Parathyroid adenoma (tissue), 2 donors: ENCODE results near the gene HS6ST2.

Experiments used
- H2AFZ ChIP-seq: fragments of 300-600 bp; sonication (generic); one replicate; pipeline ENCODE4 v1.7.0; 2017; ENCODE audit warnings: antibody characterized with exemption, mild to moderate bottlenecking
- H3K27ac ChIP-seq: fragments of 300-600 bp; sonication (generic); one replicate; pipeline ENCODE4 v1.7.0; 2017
- H3K27me3 ChIP-seq: fragments of 300-600 bp; sonication (generic); one replicate; pipeline ENCODE4 v1.7.0; 2017; ENCODE audit warnings: low read length; ENCODE audit not compliant: control insufficient read depth, insufficient read depth
- H3K36me3 ChIP-seq: fragments of 300-600 bp; sonication (generic); one replicate; pipeline ENCODE4 v1.7.0; 2017; ENCODE audit warnings: low read length; ENCODE audit not compliant: control insufficient read depth, insufficient read depth
- H3K4me1 ChIP-seq: fragments of 300-600 bp; sonication (generic); one replicate; pipeline ENCODE4 v1.7.0; 2017; ENCODE audit warnings: control low read depth
- H3K4me2 ChIP-seq: fragments of 300-600 bp; sonication (generic); one replicate; pipeline ENCODE4 v1.7.0; 2017; ENCODE audit warnings: low read length
- H3K4me3 ChIP-seq: fragments of 300-600 bp; sonication (generic); one replicate; pipeline ENCODE4 v1.7.0; 2017; ENCODE audit warnings: low read depth, low read length
- H3K79me2 ChIP-seq: fragments of 300-600 bp; sonication (generic); one replicate; pipeline ENCODE4 v1.7.0; 2017; ENCODE audit warnings: control low read depth
- H3K9ac ChIP-seq: fragments of 300-600 bp; sonication (generic); one replicate; pipeline ENCODE4 v1.7.0; 2017; ENCODE audit warnings: mild to moderate bottlenecking
- H3K9me3 ChIP-seq: fragments of 300-600 bp; sonication (generic); one replicate; pipeline ENCODE4 v1.7.0; 2017; ENCODE audit warnings: low read length; ENCODE audit not compliant: control insufficient read depth
- CTCF ChIP-seq: fragments of 300-600 bp; sonication (generic); IDR thresholded peaks from one replicate; pipeline ENCODE4 v1.7.0; 2017; ENCODE audit warnings: antibody characterized with exemption, mild to moderate bottlenecking
- donor health status: primary hyperparathyroidism.

The HS6ST2 gene

GRCh38 chrX:132834741-132835140, 123.7 kb downstream of the HS6ST2 start:
- Histone ChIP-seq H3K36me3 (no peaks in the 10 kb centered on the region), H3K79me2 (no peaks in the 10 kb centered on the region), H3K9me3 (no peaks in the 10 kb centered on the region), H3K27ac (no peak overlapping the region), H3K4me2 (no peak overlapping the region), H3K27me3 (no peaks in the 10 kb centered on the region), H3K4me3 (no peak overlapping the region), H3K4me1 (no peaks in the 10 kb centered on the region), H2AFZ (no peak overlapping the region), H3K9ac (no peak overlapping the region)
- no peak for TF ChIP-seq CTCF

GRCh38 chrX:132834109-132834508, 124.3 kb downstream of the HS6ST2 start:
- no peaks in the 10 kb centered on the region for H3K9me3 ChIP-seq
- H3K27ac ChIP-seq = no peak overlapping the region
- H3K27me3 ChIP-seq = no peaks in the 10 kb centered on the region
- H3K4me2 ChIP-seq = no peak overlapping the region
- H3K36me3 ChIP-seq = no peaks in the 10 kb centered on the region
- H3K79me2 ChIP-seq = no peaks in the 10 kb centered on the region
- no peak overlapping the region for H2AFZ ChIP-seq
- no peak overlapping the region for H3K9ac ChIP-seq
- TF ChIP-seq CTCF = no peak
- no peaks in the 10 kb centered on the region for H3K4me1 ChIP-seq
- H3K4me3 ChIP-seq = no peak overlapping the region

- Histone ChIP-seq H3K27ac (no peak overlapping the region), H3K9ac (no peak overlapping the region), H3K4me3 (no peak overlapping the region), H3K9me3 (no peaks in the 10 kb centered on the region), H3K27me3 (no peaks in the 10 kb centered on the region), H3K79me2 (no peaks in the 10 kb centered on the region), H3K36me3 (no peaks in the 10 kb centered on the region), H3K4me2 (no peak overlapping the region), H2AFZ (no peak overlapping the region), H3K4me1 (no peaks in the 10 kb centered on the region)
- TF ChIP-seq CTCF = no peak
Observed at GRCh38 chrX:132833373-132833772, 125.1 kb downstream of the HS6ST2 start.

GRCh38 chrX:132831336-132831973, 127.0 kb downstream of the HS6ST2 start:
- H3K27me3 ChIP-seq = no peaks in the 10 kb centered on the region
- no peak overlapping the region for H2AFZ ChIP-seq
- no peaks in the 10 kb centered on the region for H3K9me3 ChIP-seq
- H3K4me3 ChIP-seq = no peak overlapping the region
- no peaks in the 10 kb centered on the region for H3K79me2 ChIP-seq
- no peak for TF ChIP-seq CTCF
- no peaks in the 10 kb centered on the region for H3K4me1 ChIP-seq
- H3K9ac ChIP-seq = no peak overlapping the region
- H3K4me2 ChIP-seq = no peak overlapping the region
- no peak overlapping the region for H3K27ac ChIP-seq
- H3K36me3 ChIP-seq = no peaks in the 10 kb centered on the region

- Histone ChIP-seq H3K27ac (no peak overlapping the region), H3K4me3 (no peak overlapping the region), H3K4me2 (no peak overlapping the region), H3K9me3 (no peaks in the 10 kb centered on the region), H2AFZ (no peak overlapping the region), H3K36me3 (no peaks in the 10 kb centered on the region), H3K4me1 (no peaks in the 10 kb centered on the region), H3K9ac (no peak overlapping the region), H3K27me3 (no peaks in the 10 kb centered on the region), H3K79me2 (no peaks in the 10 kb centered on the region)
- TF ChIP-seq CTCF = no peak
Observed at GRCh38 chrX:132822634-132823012, 135.8 kb downstream of the HS6ST2 start.
